Esophagus muscularis mucosa (tissue), 3 donors: Measurements from ENCODE around the gene ERN2.

ENCODE experiments used
- CTCF ChIP-seq, 3 experiments: fragments of 200-600 bp in 2 of 3; fragments of 450-650 bp in 1 of 3; sonication (generic) in 2 of 3; IDR thresholded peaks; one replicate each; pipeline ENCODE4 v1.5.1; 2017 to 2019; ENCODE audit warnings: antibody characterized with exemption in 3 of 3, mild to moderate bottlenecking in 2 of 3, moderate library complexity in 1 of 3
- POLR2AphosphoS5 ChIP-seq, 2 donors: sonication (generic); formaldehyde crosslinking; IDR thresholded peaks; one replicate each; pipeline ENCODE4 v1.6.1; 2017; ENCODE audit warnings: antibody characterized with exemption in 2 of 2

DNA sequence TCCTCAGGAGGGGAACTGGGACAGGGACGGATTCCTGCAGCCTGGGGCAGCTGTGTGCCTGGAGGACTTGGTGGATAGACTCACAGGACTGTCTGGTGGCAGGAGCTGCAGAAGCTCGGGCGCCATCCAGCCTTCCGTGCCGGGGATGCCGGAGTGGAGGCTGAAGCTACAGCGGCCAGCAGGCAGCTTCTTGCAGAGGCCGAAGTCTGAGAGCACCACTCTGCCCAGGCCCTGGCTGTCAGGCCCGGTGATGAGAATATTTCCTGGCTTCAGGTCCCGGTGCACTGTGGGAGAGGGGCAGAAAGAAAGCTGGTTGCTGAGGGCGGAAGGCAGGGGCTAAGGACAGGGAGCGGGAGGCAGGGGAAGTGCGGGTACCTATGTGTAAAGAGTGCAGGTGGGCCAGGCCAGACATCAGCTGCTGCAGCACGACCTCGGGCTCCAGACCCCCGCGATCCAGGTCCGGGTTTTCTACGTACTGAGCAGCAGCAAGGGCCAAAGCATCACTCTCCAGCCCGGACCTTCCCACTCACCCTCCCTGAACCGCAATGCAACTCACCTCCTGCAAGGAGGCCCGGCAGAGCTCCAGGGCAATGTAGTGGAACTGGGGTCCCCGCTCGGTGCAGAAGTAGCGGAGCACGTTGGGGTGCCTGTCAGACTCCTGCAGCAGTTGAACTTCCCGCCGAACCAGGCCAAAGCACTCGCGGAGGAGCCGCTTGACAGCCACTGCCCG lies 18.2 kb downstream of the ERN2 start:
- TF ChIP-seq POLR2AphosphoS5 (IDR thresholded peaks at IDR 0.05): no peak
- no peak for TF ChIP-seq CTCF (IDR thresholded peaks at IDR 0.05)
